Mucosa of descending colon (tissue), 3 donors: Measurements from ENCODE around the gene PGPEP1. TPM values are rescaled to one million over a fixed set of nuclear protein-coding genes. Genes with fewer than 3 reads are reported as not detected.
"Not testable (repeated sequence)": the region's sequence is repeated elsewhere in the genome, so short reads cannot be mapped to it uniquely, and the experiment has no call there.

Experiments
- ATAC-seq: fragments of 200-7000 bp; cut with Tn5 transposase; one replicate; pipeline ENCODE4 v1.9.1; 2020; ENCODE audit warnings: mild to moderate bottlenecking, moderate library complexity
- DNase-seq, 3 donors: peaks; one replicate each; pipeline ENCODE4 v3.0.0-alpha.2; 2020
- H3K36me3 ChIP-seq: fragments of 200-600 bp; one replicate; pipeline ENCODE4 v1.8.0; 2021; ENCODE audit warnings: low read depth, mild to moderate bottlenecking
- H3K4me1 ChIP-seq: fragments of 200-600 bp; one replicate; pipeline ENCODE4 v1.8.0; 2021; ENCODE audit warnings: low read depth, mild to moderate bottlenecking
- H3K4me3 ChIP-seq: fragments of 200-600 bp; one replicate; pipeline ENCODE4 v1.8.0; 2021; ENCODE audit warnings: mild to moderate bottlenecking
- H3K9me3 ChIP-seq: fragments of 200-600 bp; one replicate; pipeline ENCODE4 v1.8.0; 2021; ENCODE audit warnings: mild to moderate bottlenecking
- CTCF ChIP-seq: fragments of 200-600 bp; IDR thresholded peaks from one replicate; pipeline ENCODE4 v1.8.0; 2022; ENCODE audit warnings: antibody characterized with exemption, mild to moderate bottlenecking
- intact Hi-C, 2 donors: fragments of 100-400 bp; cut with DNase I in 1 of 2; cut with micrococcal nuclease in 1 of 2; formaldehyde crosslinking; loops; one replicate each; pipeline versions ENCODE4 v1.11.0 to v1.11.1; 2022; cut with DNase I, micrococcal nuclease
- total RNA-seq, 3 donors: library from RNA; stranded (reverse); fragmentation: NEBNext Ultra II Directional in 2 of 3; extraction: Animal tissue kit (Norgen Biotek cat#: 25700) in 2 of 3; gene quantifications; one replicate each; pipeline versions ENCODE4 v1.2.1 to v1.2.4, GENCODE V29; 2021 to 2023
- donor health status: DM: no; HTN: no; CAD: no; lungs with moderate emphysema.
- donor health status: DM: no; HTN: no; CAD: no.
- donor health status: DM: no; HTN: yes; CAD: no.

PGPEP1 gene
- total RNA-seq, 3 donors from 2014 or later = 77.1 to 97.4 (median 91.5) TPM

- TF ChIP-seq CTCF = no peak
Measured at GRCh38 chr19:18321734-18322102, 18.7 kb upstream of the PGPEP1 start.

GRCh38 chr19:18322318-18322758 lies 18.1 kb upstream of the PGPEP1 start:
- intact Hi-C loops = loop anchor here (5.0 kb wide), 2 partner anchors 40 to 45 kb away; partner anchors contain the start of gene JUND (in 1 of the 2)
- DNase-seq = peak; percentile 74 to 89 (median 79)
- ATAC-seq = peak; percentile 31

More at GRCh38 chr19:18321734-18322102, 18.7 kb upstream of the PGPEP1 start:
- Histone ChIP-seq H3K4me3 (no peak overlapping the region), H3K9me3 (no peaks in the 10 kb centered on the region), H3K36me3 (no peaks in the 10 kb centered on the region), H3K4me1 (peaks cover 53% of the 10 kb centered on the region)
- DNase-seq = no peak
- intact Hi-C loops = loop anchor here (5.0 kb wide), 2 partner anchors 39 to 44 kb away; partner anchors contain the start of gene JUND (in 1 of the 2)
- no peak for ATAC-seq

GRCh38 chr19:18322759-18323460 lies 17.5 kb upstream of the PGPEP1 start, which contains the start of gene LSM4:
Gene LSM4 (minus strand): TSS chr19:18323076. CDS start chr19:18323020, 56 bp downstream.
- H3K4me3 ChIP-seq = peak within 1 kb of the TSS; percentile 59
- no peaks in the 10 kb centered on the region for H3K9me3 ChIP-seq
- peaks cover 47% of the 10 kb centered on the region for H3K4me1 ChIP-seq
- intact Hi-C loops = loop anchor here (5.0 kb wide), 2 partner anchors 41 to 46 kb away; partner anchors contain the start of gene JUND (in 1 of the 2)
- no peaks in the 10 kb centered on the region for H3K36me3 ChIP-seq
- DNase-seq (peak; percentile 99 to 100 (median 99)), ATAC-seq (peak; percentile 81)
- TF ChIP-seq CTCF = peak; percentile 1

More at GRCh38 chr19:18322318-18322758, 18.1 kb upstream of the PGPEP1 start:
- Histone ChIP-seq H3K36me3 (no peaks in the 10 kb centered on the region), H3K4me1 (peaks cover 53% of the 10 kb centered on the region), H3K4me3 (peak overlapping the region; percentile 59), H3K9me3 (no peaks in the 10 kb centered on the region)
- no peak for TF ChIP-seq CTCF

GRCh38 chr19:18324373-18324731 lies 16.0 kb upstream of the PGPEP1 start:
- not testable (repeated sequence) for H3K36me3 ChIP-seq, H3K4me3 ChIP-seq, ATAC-seq, H3K9me3 ChIP-seq, DNase-seq
- intact Hi-C loops = loop anchor here (5.0 kb wide), 2 partner anchors 42 to 47 kb away; partner anchors contain the start of gene JUND (in 1 of the 2)
- peaks cover 43% of the 10 kb centered on the region for H3K4me1 ChIP-seq

- no peak for TF ChIP-seq CTCF
- ATAC-seq = no peak
Measured at GRCh38 chr19:18326772-18327171, 13.6 kb upstream of the PGPEP1 start.

More at GRCh38 chr19:18326772-18327171, 13.6 kb upstream of the PGPEP1 start:
- intact Hi-C loops = loop anchor here in 1 of 2 donors (5.0 kb wide), 1 partner anchor 214 kb away; no protein-coding TSS in a partner anchor
- Histone ChIP-seq H3K4me3 (no peak overlapping the region), H3K4me1 (peaks cover 25% of the 10 kb centered on the region), H3K9me3 (no peaks in the 10 kb centered on the region), H3K36me3 (no peaks in the 10 kb centered on the region)
- DNase-seq = no peak
